Activated CD4-positive, alpha-beta T cell treated with anti-CD3 and anti-CD28 coated beads, Interleukin-10, Interleukin-2, amounts not matched to agents 100 ng/mL and 50 ng/mL, durations not matched to agents 16 hours and 8 hours (primary cell): ENCODE measurements around the gene OR13C4.
"Not testable (repeated sequence)": the region's sequence is repeated elsewhere in the genome, so short reads cannot be mapped to it uniquely, and the experiment has no call there.

Source experiments
- DNase-seq: peaks from one replicate; pipeline ENCODE4 v3.0.0-alpha.2; 2020

The OR13C4 gene

GRCh38 chr9:104527109-104527508 lies at the start of gene OR13C4:
OR13C4 (minus strand) TSS chr9:104527209; CDS start chr9:104527209, 0 bp downstream.
- no peak for DNase-seq

DNA sequence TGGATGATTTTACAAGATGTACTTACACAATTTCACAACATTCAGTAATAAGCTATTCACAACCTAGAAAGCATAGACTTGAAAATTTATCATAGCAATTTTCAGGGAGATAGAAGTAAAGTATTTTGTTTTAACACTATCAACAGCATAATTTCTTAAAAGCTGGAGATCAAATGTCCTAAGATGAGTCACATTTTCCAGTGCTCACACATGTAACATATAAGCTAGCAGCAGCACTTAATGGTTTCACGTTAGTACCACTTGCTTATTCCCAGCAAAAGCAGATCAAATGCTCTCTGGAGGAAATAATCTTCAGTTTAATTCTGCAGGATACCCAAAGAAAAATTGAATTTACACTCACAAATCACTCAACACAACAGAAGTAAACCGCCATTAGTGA lies 48.4 kb upstream of the OR13C4 start:
- DNase-seq: no peak

DNA sequence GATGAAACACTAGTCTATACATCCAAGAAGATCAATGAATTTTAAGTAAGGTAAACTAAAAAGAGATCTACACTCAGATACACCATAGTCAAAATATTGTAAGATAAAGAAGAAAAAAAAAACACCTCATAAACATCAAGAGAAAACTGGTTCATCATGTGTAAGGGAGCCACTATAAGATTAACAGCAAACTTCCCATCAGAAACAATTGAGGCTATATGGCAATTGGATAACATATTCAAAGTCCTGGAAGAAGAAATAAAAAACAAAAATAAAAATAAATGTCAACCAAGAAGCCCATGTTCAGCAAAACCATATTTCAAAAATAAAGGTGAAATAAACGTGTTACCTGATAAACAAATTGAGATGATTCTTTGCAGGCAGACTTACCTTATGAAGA lies 45.6 kb upstream of the OR13C4 start:
- DNase-seq: no peak

GRCh38 chr9:104568868-104569267 lies 41.9 kb upstream of the OR13C4 start, which contains the start of gene OR13C8:
OR13C8 (plus strand) TSS chr9:104569168; CDS start chr9:104569168, 0 bp downstream.
- no peak for DNase-seq

- no peak for DNase-seq
Measured at GRCh38 chr9:104564358-104564757, 37.3 kb upstream of the OR13C4 start.

DNA sequence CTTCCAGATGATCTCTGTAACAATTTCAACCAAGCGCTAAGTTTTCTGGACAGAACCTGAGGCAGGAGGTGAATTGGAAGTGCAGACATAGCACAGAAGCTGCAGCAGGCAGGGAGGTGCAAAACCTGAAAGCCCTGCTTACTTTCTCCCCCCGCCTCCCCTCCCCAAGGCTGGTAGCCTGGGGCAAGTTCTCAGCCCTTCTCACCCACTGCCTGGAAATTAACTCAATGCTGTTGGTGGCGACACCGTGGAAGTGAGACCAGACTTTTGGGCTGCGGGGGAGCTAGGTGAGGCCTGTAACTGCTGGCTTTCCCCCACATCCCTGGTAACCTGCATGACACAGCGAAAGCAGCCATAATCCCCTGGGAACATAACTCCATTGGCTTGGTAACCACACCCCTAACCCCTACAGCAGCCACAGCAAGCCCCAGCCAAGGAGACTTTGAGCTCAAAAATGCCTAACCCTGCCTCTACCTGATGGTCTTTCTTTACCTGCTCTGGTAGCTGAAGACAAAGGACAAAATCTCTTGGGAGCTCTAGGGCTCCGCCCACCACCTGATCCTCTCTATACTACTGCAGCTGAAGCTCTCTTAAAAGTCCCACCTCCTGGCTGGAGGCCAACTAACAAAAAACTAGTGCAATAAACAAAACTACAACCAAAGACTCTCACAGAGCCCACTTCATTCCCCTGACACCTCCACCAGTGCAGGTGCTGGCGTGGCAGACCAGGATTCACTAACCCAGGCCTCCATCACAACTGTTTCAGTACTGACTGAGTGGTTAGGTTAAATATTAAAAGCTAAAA lies 30.0 kb upstream of the OR13C4 start:
- DNase-seq: no peak

GRCh38 chr9:104555521-104555920 lies 28.5 kb upstream of the OR13C4 start:
- DNase-seq: no peak

DNA sequence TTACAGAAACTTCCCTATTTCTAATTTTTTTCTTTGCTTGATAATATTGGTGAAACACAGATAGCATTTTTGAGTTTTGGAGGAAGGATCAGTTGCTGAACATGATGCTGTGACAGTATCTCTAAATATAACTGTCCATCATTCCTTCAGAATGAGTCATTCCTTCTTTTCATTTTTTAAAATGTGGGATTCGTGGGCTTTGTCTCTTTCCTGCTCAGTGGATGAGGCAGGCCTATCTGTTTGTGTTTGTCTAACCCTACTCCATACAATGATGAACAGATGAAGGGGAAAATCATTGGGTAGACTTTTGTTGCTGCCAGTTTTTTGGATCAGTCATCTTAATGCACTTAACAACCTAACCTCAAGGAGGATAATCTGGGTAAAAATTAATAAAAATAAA lies 26.3 kb upstream of the OR13C4 start:
- no peak for DNase-seq

DNA sequence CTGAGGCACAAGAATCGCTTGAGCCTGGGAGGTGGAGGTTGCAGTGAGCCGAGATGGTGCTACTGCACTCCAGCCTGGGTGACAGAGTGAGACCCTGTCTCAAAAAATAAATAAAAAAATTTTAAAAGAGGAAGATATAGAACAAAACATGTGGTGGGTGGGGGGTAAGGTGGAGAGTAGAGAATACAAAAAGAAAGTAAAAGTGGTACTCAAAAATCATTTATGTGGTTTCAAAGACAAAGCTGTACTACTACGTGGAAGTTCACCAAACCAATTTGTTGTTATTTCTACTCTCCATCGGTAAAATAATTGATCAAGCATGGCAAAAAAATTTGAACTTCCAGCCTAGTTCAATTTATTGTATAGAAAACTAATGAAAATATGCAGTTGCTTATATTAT lies 17.6 kb upstream of the OR13C4 start:
- no peak for DNase-seq

GRCh38 chr9:104539275-104539674 lies 12.3 kb upstream of the OR13C4 start:
- DNase-seq: no peak

GRCh38 chr9:104536756-104537155 lies 9.7 kb upstream of the OR13C4 start, which contains the start of gene OR13C3:
OR13C3 (minus strand) TSS chr9:104536856; CDS start chr9:104536723, 133 bp downstream.
- DNase-seq: no peak

- DNase-seq: not testable (repeated sequence)
Measured at GRCh38 chr9:104520241-104520640, 6.8 kb downstream of the OR13C4 start.

GRCh38 chr9:104514901-104515300 lies 12.1 kb downstream of the OR13C4 start:
- DNase-seq: no peak

DNA sequence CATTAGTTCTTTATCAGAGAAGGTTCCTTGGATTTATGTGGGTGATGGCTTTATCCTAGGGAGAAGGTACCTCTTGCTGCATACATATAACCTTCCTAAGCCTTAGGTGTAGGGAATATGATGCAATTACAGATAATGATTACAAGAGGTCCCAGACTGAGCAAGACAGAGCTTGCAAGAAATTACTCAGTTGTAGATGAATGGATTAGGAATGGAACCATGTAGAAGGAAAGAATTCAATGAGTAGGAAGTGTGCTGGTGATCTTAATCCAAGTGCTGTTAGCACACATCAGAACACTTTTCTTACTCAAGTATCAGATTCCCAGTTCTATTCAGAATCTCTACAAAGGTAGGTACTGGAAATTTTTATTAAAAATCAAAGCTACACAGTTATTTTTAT lies 20.4 kb downstream of the OR13C4 start:
- DNase-seq: no peak

- no peak for DNase-seq
Measured at GRCh38 chr9:104503963-104504362, 23.0 kb downstream of the OR13C4 start, which contains the start of gene OR13F1. OR13F1 (plus strand) TSS chr9:104504263; CDS start chr9:104504263, 0 bp downstream.

GRCh38 chr9:104503440-104503839 lies 23.6 kb downstream of the OR13C4 start:
- no peak for DNase-seq

GRCh38 chr9:104494808-104495207 lies 32.2 kb downstream of the OR13C4 start:
- DNase-seq: no peak

- DNase-seq: no peak
Measured at GRCh38 chr9:104485014-104485413, 42.0 kb downstream of the OR13C4 start.

DNA sequence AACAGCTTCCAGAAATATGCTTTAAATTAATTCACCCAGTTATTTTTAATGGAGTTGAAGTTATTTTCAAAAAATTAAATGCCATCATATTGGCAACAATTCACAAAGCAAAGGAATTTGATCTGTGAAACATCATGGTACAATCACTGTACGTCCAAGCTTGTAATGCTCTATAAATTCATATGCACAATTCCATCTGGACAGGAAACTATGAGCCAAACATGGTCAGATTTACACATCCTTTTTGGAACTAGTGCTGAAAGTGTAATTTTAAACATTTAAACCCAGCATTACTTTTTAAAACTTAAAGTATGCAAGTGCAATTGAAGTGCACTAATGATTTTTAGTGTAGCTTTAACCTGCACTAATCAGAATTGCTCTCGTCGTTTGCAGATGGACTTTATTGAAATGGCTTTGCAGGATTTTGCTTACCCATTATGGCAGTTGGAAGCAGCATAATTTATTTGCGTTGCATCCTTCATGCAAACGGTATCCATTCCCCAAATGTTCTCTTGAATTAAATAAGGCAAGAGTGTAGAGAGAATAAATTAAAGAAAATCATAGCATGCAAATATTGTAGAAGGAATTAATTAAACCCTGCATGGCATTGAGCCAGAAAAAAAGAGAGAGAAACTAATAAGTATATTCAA lies 44.0 kb downstream of the OR13C4 start:
- no peak for DNase-seq
